PFSK-1 (cell line): Measurements from ENCODE around the gene KIF3A.

Experiments
- FOXP2 ChIP-seq: optimal IDR thresholded peaks from 2 replicates; pipeline ENCODE3; 2011; ENCODE audit warnings: borderline replicate concordance, control low read depth, inconsistent platforms; ENCODE audit not compliant: insufficient read depth; ENCODE audit errors: extremely low read length, extremely low read depth
- POLR2AphosphoS5 ChIP-seq: IDR thresholded peaks from 2 replicates; pipeline ENCODE4 v1.6.1; 2012; ENCODE audit warnings: low read depth, mild to moderate bottlenecking, control low read depth, low read length, moderate library complexity
- REST ChIP-seq, 2 experiments: IDR thresholded peaks; 2 replicates each; pipeline versions ENCODE4 v1.6.1 to v1.8.0; 2011 to 2012; ENCODE audit warnings: low read depth in 2 of 2, low read length in 2 of 2, control low read depth in 1 of 2, inconsistent platforms in 1 of 2, mild to moderate bottlenecking in 1 of 2, moderate library complexity in 1 of 2; ENCODE audit not compliant: insufficient read depth in 1 of 2
- SIN3A ChIP-seq: IDR thresholded peaks from 2 replicates; pipeline ENCODE4 v1.6.1; 2012; ENCODE audit warnings: mild to moderate bottlenecking, low read length, moderate library complexity, borderline replicate concordance; ENCODE audit not compliant: insufficient read depth
- TAF1 ChIP-seq: IDR thresholded peaks from 2 replicates; pipeline ENCODE4 v1.6.1; 2012; ENCODE audit warnings: low read length, control low read depth, borderline replicate concordance; ENCODE audit not compliant: insufficient read depth

Gene KIF3A

GRCh38 chr5:132750471-132751230, 13.3 kb upstream of the KIF3A start:
- TF ChIP-seq POLR2AphosphoS5: no peak
- no peak for TF ChIP-seq FOXP2
- no peak for TF ChIP-seq TAF1
- no peak for TF ChIP-seq SIN3A
- no peak for TF ChIP-seq REST (IDR thresholded peaks at IDR 0.05; ENCODE audit: insufficient read depth in 1 of 2, low read depth in 2 of 2, low read length in 2 of 2)

- TF ChIP-seq SIN3A: no peak
- no peak for TF ChIP-seq REST (IDR thresholded peaks at IDR 0.05; ENCODE audit: insufficient read depth in 1 of 2, low read depth in 2 of 2, low read length in 2 of 2)
- TF ChIP-seq FOXP2: no peak
Observed at GRCh38 chr5:132749506-132749905, 12.2 kb upstream of the KIF3A start.

GRCh38 chr5:132748522-132749000, 11.2 kb upstream of the KIF3A start:
- TF ChIP-seq FOXP2 (no peak), TAF1 (no peak), REST (IDR thresholded peaks at IDR 0.05; ENCODE audit: insufficient read depth in 1 of 2, low read depth in 2 of 2, low read length in 2 of 2) (no peak), POLR2AphosphoS5 (no peak), SIN3A (no peak)

GRCh38 chr5:132747616-132748440, 10.5 kb upstream of the KIF3A start:
- TF ChIP-seq SIN3A (no peak), TAF1 (no peak), FOXP2 (no peak), REST (IDR thresholded peaks at IDR 0.05; ENCODE audit: insufficient read depth in 1 of 2, low read depth in 2 of 2, low read length in 2 of 2) (no peak)
